K562 (cell line): Measurements from ENCODE around the gene NRXN2. TPM values are rescaled to one million over a fixed set of nuclear protein-coding genes. Genes with fewer than 3 reads are reported as not detected.
A peak's percentile ranks its signal among the peaks of the same experiment; 100 is the strongest.

Experiments used
- CHD2 ChIP-seq: IDR thresholded peaks from 2 replicates; pipeline ENCODE4 v1.6.1; 2011; ENCODE audit warnings: low read depth, low read length
- CREBBP ChIP-seq: IDR thresholded peaks from one replicate; pipeline ENCODE4 v1.6.1; 2012; ENCODE audit warnings: low read depth, mild to moderate bottlenecking, control low read depth, inconsistent platforms, low read length
- GABPA ChIP-seq: fragments of 200-800 bp; sonication (Bioruptor generic); conservative IDR thresholded peaks from 2 replicates; pipeline ENCODE4 v1.6.1; 2016; ENCODE audit warnings: low read depth, missing genetic modification characterization, missing compliant biosample characterization
- KDM4B ChIP-seq, 2 experiments: fragments of 450-650 bp in 1 of 2; sonication (generic) in 1 of 2; IDR thresholded peaks; 2 replicates each; pipeline ENCODE4 v1.6.1; 2016 to 2017; ENCODE audit warnings: borderline replicate concordance in 2 of 2, antibody characterized with exemption in 1 of 2, low read depth in 1 of 2, mild to moderate bottlenecking in 1 of 2
- MIER1 ChIP-seq: fragments of 450-650 bp; IDR thresholded peaks from 2 replicates; pipeline ENCODE4 v1.6.1; 2016; ENCODE audit warnings: antibody characterized with exemption, mild to moderate bottlenecking, low read depth
- MYC ChIP-seq, 2 experiments: fragments of 250-450 bp in 1 of 2; sonication (Bioruptor Pico) in 1 of 2; IDR thresholded peaks; 2 replicates each; pipeline versions ENCODE4 v1.5.1 to v1.6.1; 2012 to 2021; ENCODE audit warnings: low read depth in 2 of 2, borderline replicate concordance in 1 of 2, improper control_type of control experiment in 1 of 2, low read length in 1 of 2, mild to moderate bottlenecking in 1 of 2, moderate library complexity in 1 of 2
- NR4A1 ChIP-seq, 2 experiments: fragments of 250-450 bp in 1 of 2; fragments of 450-650 bp in 1 of 2; sonication (Bioruptor Pico) in 1 of 2; IDR thresholded peaks; 2 replicates each; pipeline versions ENCODE4 v1.4.0 to v1.6.1; 2016 to 2020; ENCODE audit warnings: mild to moderate bottlenecking in 2 of 2, missing compliant biosample characterization in 1 of 2, missing genetic modification characterization in 1 of 2, moderate library complexity in 1 of 2
- POLR2AphosphoS5 ChIP-seq: IDR thresholded peaks from 2 replicates; pipeline ENCODE4 v1.6.1; 2011; ENCODE audit warnings: mild to moderate bottlenecking, low read depth, low read length, moderate library complexity; ENCODE audit not compliant: control insufficient read depth, insufficient read depth
- SAP30 ChIP-seq: fragments of 200-600 bp; sonication (generic); IDR thresholded peaks from 2 replicates; pipeline ENCODE4 v1.6.1; 2012; ENCODE audit warnings: borderline replicate concordance, low read depth, mild to moderate bottlenecking, moderate library complexity, low read length, control low read depth, inconsistent platforms; ENCODE audit not compliant: insufficient read depth, poor library complexity, severe bottlenecking
- SETDB1 ChIP-seq: IDR thresholded peaks from one replicate; pipeline ENCODE4 v1.6.1; 2012; ENCODE audit warnings: low read length, control low read depth, inconsistent platforms
- STAG1 ChIP-seq: sonication (generic); formaldehyde crosslinking; IDR thresholded peaks from 2 replicates; pipeline ENCODE4 v1.5.0; 2020; ENCODE audit warnings: missing genetic modification reagents, borderline replicate concordance
- TAF7 ChIP-seq: fragments of 450-650 bp; IDR thresholded peaks from 2 replicates; pipeline ENCODE4 v1.6.1; 2016; ENCODE audit warnings: missing genetic modification characterization, missing compliant biosample characterization
- ZNF212 ChIP-seq: fragments of 450-650 bp; formaldehyde crosslinking; IDR thresholded peaks from 2 replicates; pipeline ENCODE4 v1.4.0; 2020; ENCODE audit warnings: mild to moderate bottlenecking
- ZNF274 ChIP-seq: IDR thresholded peaks from 2 replicates; pipeline ENCODE4 v1.6.1; 2011; ENCODE audit warnings: low read depth, mild to moderate bottlenecking, low read length, moderate library complexity, borderline replicate concordance
- polyA plus RNA-seq, 8 experiments: library from polyadenylated mRNA; depleted of rRNA in 4 of 8; stranded (reverse) in 5 of 8; unstranded in 3 of 8; fragments of >200 nt; fragmentation: Nextera tagmentation in 2 of 8; fragmentation: Illumina TruSeq in 1 of 8; extraction: Ambion mirVana in 2 of 8; extraction: Trizol in 1 of 8; gene quantifications; 2 replicates each; pipeline versions ENCODE4 v1.2.1 to v1.2.3, GENCODE V29; 2011 to 2014; ENCODE audit warnings: inconsistent platforms in 1 of 8, missing spikeins in 1 of 8
- total RNA-seq, 7 experiments: library from RNA; depleted of rRNA in 6 of 7; stranded (reverse); fragments of >200 nt in 6 of 7; fragmentation: Illumina TruSeq in 2 of 7; extraction: Trizol in 2 of 7; gene quantifications; 2 replicates each; pipeline versions ENCODE4 v1.2.1 to v1.2.3, GENCODE V29; 2011 to 2021; ENCODE audit warnings: low replicate concordance in 1 of 7
- TF ChIP-seq, protein P1 (sequence below): fragments of 450-650 bp; IDR thresholded peaks from 2 replicates; pipeline ENCODE4 v1.6.1; 2018; ENCODE audit not compliant: partially characterized antibody
- TF ChIP-seq, protein P2 (sequence below): fragments of 450-650 bp; conservative IDR thresholded peaks from 2 replicates; pipeline ENCODE4 v1.6.1; 2016; ENCODE audit warnings: missing genetic modification characterization, low read depth, mild to moderate bottlenecking, missing compliant biosample characterization, moderate library complexity
- TF ChIP-seq, protein P3 (sequence below): fragments of 250-450 bp; sonication (Bioruptor Pico); IDR thresholded peaks from 2 replicates; pipeline ENCODE4 v1.5.0; 2020; ENCODE audit warnings: mild to moderate bottlenecking, borderline replicate concordance
- TF ChIP-seq, protein P4 (sequence below): fragments of 250-450 bp; sonication (Bioruptor Pico); IDR thresholded peaks from 2 replicates; pipeline ENCODE4 v1.8.0; 2022; ENCODE audit warnings: moderate library complexity, mild to moderate bottlenecking, inconsistent platforms

Gene NRXN2
- total and polyA plus RNA-seq, 9 of the 15 experiments (the other 6 are each of a cell fraction or from before 2014, with no cell fraction given), result 0.07 to 0.47 (median 0.15) TPM; not detected in 4

DNA sequence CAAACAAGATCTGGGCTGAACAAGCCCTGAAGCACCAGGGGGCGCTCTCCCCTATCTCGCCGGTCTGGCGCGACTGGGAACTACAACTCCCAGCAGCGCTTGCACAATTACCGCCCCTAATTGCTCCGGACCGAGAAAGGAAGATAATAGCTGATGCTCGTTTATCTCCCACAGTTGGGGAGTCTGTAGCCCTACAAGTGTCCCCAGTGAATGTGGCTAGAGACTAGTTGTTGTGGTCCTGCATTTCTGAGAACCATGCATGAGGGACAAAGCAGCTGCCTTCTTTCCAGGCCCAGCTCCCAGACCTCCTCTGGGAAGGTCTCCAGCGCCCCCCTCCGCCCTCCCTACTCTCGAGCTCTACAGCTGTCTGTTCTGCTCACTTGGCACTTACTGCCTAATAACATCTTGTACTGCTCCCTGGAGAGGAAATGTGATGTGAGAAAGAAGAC, 34.4 kb downstream of the NRXN2 start (continued):
- TF ChIP-seq NR4A1 (CRISPR knock-in tag; IDR thresholded peaks at IDR 0.05) (no peak), NR4A1 (tag; IDR thresholded peaks at IDR 0.05) (peak; percentile 30; the same call in 1 of the 2 replicates), KDM4B (IDR thresholded peaks at IDR 0.05; ENCODE audit: borderline replicate concordance in 2 of 2, low read depth in 1 of 2) (peak in 1 of 2 experiments; percentile 33; a peak in 1 of 4 replicates), SAP30 (no peak), CHD2 (peak; percentile 56; the same call in 1 of the 2 replicates), GABPA (tag) (peak; percentile 34; the same call in 1 of the 2 replicates), ZNF274 (no peak), ZNF212 (no peak), MYC (IDR thresholded peaks at IDR 0.05; ENCODE audit: low read depth, low read length) (peak; percentile 39; the same call in 1 of the 2 replicates), MYC (CRISPR knock-in tag; IDR thresholded peaks at IDR 0.05; ENCODE audit: borderline replicate concordance, low read depth) (no peak), POLR2AphosphoS5 (no peak), TAF7 (no peak), CREBBP (no peak), MIER1 (no peak), SETDB1 (no peak), STAG1 (CRISPR knock-in tag) (peak; percentile 42; the same call in 1 of the 2 replicates)
- TF ChIP-seq, protein P1, sequence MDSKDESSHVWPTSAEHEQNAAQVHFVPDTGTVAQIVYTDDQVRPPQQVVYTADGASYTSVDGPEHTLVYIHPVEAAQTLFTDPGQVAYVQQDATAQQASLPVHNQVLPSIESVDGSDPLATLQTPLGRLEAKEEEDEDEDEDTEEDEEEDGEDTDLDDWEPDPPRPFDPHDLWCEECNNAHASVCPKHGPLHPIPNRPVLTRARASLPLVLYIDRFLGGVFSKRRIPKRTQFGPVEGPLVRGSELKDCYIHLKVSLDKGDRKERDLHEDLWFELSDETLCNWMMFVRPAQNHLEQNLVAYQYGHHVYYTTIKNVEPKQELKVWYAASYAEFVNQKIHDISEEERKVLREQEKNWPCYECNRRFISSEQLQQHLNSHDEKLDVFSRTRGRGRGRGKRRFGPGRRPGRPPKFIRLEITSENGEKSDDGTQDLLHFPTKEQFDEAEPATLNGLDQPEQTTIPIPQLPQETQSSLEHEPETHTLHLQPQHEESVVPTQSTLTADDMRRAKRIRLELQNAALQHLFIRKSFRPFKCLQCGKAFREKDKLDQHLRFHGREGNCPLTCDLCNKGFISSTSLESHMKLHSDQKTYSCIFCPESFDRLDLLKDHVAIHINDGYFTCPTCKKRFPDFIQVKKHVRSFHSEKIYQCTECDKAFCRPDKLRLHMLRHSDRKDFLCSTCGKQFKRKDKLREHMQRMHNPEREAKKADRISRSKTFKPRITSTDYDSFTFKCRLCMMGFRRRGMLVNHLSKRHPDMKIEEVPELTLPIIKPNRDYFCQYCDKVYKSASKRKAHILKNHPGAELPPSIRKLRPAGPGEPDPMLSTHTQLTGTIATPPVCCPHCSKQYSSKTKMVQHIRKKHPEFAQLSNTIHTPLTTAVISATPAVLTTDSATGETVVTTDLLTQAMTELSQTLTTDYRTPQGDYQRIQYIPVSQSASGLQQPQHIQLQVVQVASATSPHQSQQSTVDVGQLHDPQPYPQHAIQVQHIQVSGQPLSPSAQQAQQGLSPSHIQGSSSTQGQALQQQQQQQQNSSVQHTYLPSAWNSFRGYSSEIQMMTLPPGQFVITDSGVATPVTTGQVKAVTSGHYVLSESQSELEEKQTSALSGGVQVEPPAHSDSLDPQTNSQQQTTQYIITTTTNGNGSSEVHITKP, result peak; percentile 43
- TF ChIP-seq, protein P2, sequence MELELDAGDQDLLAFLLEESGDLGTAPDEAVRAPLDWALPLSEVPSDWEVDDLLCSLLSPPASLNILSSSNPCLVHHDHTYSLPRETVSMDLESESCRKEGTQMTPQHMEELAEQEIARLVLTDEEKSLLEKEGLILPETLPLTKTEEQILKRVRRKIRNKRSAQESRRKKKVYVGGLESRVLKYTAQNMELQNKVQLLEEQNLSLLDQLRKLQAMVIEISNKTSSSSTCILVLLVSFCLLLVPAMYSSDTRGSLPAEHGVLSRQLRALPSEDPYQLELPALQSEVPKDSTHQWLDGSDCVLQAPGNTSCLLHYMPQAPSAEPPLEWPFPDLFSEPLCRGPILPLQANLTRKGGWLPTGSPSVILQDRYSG (tag), result no peak
- TF ChIP-seq, protein P3, sequence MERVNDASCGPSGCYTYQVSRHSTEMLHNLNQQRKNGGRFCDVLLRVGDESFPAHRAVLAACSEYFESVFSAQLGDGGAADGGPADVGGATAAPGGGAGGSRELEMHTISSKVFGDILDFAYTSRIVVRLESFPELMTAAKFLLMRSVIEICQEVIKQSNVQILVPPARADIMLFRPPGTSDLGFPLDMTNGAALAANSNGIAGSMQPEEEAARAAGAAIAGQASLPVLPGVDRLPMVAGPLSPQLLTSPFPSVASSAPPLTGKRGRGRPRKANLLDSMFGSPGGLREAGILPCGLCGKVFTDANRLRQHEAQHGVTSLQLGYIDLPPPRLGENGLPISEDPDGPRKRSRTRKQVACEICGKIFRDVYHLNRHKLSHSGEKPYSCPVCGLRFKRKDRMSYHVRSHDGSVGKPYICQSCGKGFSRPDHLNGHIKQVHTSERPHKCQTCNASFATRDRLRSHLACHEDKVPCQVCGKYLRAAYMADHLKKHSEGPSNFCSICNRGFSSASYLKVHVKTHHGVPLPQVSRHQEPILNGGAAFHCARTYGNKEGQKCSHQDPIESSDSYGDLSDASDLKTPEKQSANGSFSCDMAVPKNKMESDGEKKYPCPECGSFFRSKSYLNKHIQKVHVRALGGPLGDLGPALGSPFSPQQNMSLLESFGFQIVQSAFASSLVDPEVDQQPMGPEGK (CRISPR knock-in tag), result no peak
- TF ChIP-seq, protein P4, sequence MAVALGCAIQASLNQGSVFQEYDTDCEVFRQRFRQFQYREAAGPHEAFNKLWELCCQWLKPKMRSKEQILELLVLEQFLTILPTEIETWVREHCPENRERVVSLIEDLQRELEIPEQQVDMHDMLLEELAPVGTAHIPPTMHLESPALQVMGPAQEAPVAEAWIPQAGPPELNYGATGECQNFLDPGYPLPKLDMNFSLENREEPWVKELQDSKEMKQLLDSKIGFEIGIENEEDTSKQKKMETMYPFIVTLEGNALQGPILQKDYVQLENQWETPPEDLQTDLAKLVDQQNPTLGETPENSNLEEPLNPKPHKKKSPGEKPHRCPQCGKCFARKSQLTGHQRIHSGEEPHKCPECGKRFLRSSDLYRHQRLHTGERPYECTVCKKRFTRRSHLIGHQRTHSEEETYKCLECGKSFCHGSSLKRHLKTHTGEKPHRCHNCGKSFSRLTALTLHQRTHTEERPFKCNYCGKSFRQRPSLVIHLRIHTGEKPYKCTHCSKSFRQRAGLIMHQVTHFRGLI, result no peak
